T-helper 2 cell treated with Interferon-gamma antibody and Interleukin-4, amounts not matched to agents 5 μg/mL and 100 μg/mL, for 36 hours (primary cell): ENCODE results near the gene ZNF177.

Experiments used
- DNase-seq: peaks from one replicate; pipeline ENCODE4 v3.0.0; 2021; ENCODE audit warnings: low spot score
- H3K27ac Mint-ChIP-seq: one replicate; pipeline ENCODE4 v1.8.0; 2021; ENCODE audit warnings: mild to moderate bottlenecking, mixed read lengths
- H3K27me3 Mint-ChIP-seq: one replicate; pipeline ENCODE4 v1.8.0; 2021; ENCODE audit warnings: low read depth, mixed read lengths
- H3K36me3 Mint-ChIP-seq: one replicate; pipeline ENCODE4 v1.8.0; 2021; ENCODE audit warnings: low read depth, mixed read lengths
- H3K4me1 Mint-ChIP-seq: one replicate; pipeline ENCODE4 v1.8.0; 2021; ENCODE audit warnings: low read depth, mixed read lengths
- H3K4me3 Mint-ChIP-seq: one replicate; pipeline ENCODE4 v1.8.0; 2022; ENCODE audit warnings: mild to moderate bottlenecking, moderate library complexity, mixed read lengths
- H3K9me3 Mint-ChIP-seq: one replicate; pipeline ENCODE4 v1.8.0; 2021; ENCODE audit warnings: mixed read lengths

Gene ZNF177

GRCh38 chr19:9353011-9353410 lies 9.8 kb upstream of the ZNF177 start:
- Mint-ChIP-seq H3K27me3 (no peaks in the 10 kb centered on the region), H3K4me3 (no peak overlapping the region), H3K27ac (no peak overlapping the region), H3K4me1 (no peaks in the 10 kb centered on the region), H3K36me3 (peaks cover 1% of the 10 kb centered on the region), H3K9me3 (peaks cover 63% of the 10 kb centered on the region)
- DNase-seq: no peak

GRCh38 chr19:9354651-9355050 lies 8.2 kb upstream of the ZNF177 start:
- Mint-ChIP-seq H3K4me3 (no peak overlapping the region), H3K27me3 (no peaks in the 10 kb centered on the region)

GRCh38 chr19:9370738-9371619 lies 8.2 kb downstream of the ZNF177 start:
- H3K4me1 Mint-ChIP-seq: no peaks in the 10 kb centered on the region
- H3K4me3 Mint-ChIP-seq: no peak overlapping the region
- no peak for DNase-seq
- no peak overlapping the region for H3K27ac Mint-ChIP-seq
- no peaks in the 10 kb centered on the region for H3K36me3 Mint-ChIP-seq
- no peaks in the 10 kb centered on the region for H3K27me3 Mint-ChIP-seq
- peaks cover 53% of the 10 kb centered on the region for H3K9me3 Mint-ChIP-seq

More at GRCh38 chr19:9354651-9355050, 8.2 kb upstream of the ZNF177 start:
- no peaks in the 10 kb centered on the region for H3K4me1 Mint-ChIP-seq
- peaks cover 58% of the 10 kb centered on the region for H3K9me3 Mint-ChIP-seq
- no peaks in the 10 kb centered on the region for H3K36me3 Mint-ChIP-seq
- DNase-seq: no peak
- H3K27ac Mint-ChIP-seq: no peak overlapping the region

DNA sequence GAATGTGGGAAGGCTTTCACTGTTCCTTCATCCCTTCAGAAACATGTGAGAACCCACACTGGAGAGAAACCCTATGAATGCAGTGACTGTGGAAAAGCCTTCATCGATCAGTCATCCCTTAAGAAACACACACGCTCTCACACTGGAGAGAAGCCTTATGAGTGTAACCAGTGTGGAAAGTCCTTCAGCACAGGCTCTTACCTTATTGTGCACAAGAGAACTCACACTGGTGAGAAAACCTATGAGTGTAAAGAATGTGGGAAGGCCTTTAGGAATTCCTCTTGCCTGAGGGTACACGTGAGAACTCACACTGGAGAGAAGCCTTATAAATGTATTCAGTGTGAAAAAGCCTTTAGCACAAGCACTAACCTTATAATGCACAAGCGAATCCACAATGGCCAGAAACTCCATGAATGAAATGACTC lies 18.6 kb downstream of the ZNF177 start:
- H3K36me3 Mint-ChIP-seq: peaks cover 9% of the 10 kb centered on the region
- H3K9me3 Mint-ChIP-seq: peaks cover 77% of the 10 kb centered on the region

GRCh38 chr19:9406798-9407352 lies 44.1 kb downstream of the ZNF177 start:
- Mint-ChIP-seq H3K4me1 (peaks cover 2% of the 10 kb centered on the region), H3K36me3 (peaks cover 14% of the 10 kb centered on the region), H3K9me3 (peaks cover 67% of the 10 kb centered on the region), H3K27ac (no peak overlapping the region), H3K27me3 (no peaks in the 10 kb centered on the region), H3K4me3 (peak overlapping the region; percentile 69)
- no peak for DNase-seq

More for the DNA sequence above, 18.6 kb downstream of the ZNF177 start:
- no peaks in the 10 kb centered on the region for H3K4me1 Mint-ChIP-seq
- no peak overlapping the region for H3K27ac Mint-ChIP-seq
- H3K27me3 Mint-ChIP-seq: no peaks in the 10 kb centered on the region
- H3K4me3 Mint-ChIP-seq: no peak overlapping the region
- no peak for DNase-seq

DNA sequence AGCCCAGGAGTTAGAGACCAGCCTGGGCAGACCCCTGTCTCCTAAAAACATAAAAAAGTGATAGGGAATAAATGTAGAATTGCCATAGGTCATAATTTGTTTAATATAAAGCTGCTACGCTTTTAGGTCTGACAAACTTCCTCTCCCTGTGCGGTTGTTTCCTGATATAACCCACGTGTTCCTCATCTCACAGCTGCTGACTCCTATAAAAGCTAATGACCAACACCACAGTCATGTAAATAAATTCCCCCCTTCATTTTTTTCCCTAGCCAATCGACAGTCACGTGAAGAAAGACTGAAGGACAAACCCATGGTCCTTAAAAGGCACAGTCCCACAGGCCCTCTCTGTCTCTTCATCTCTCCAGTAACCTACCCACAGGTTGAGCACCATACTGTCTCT lies 45.0 kb downstream of the ZNF177 start:
- Mint-ChIP-seq H3K9me3 (peaks cover 75% of the 10 kb centered on the region), H3K27me3 (no peaks in the 10 kb centered on the region), H3K4me1 (peaks cover 2% of the 10 kb centered on the region), H3K27ac (no peak overlapping the region), H3K4me3 (peak overlapping the region; percentile 6), H3K36me3 (peaks cover 23% of the 10 kb centered on the region)
- no peak for DNase-seq

GRCh38 chr19:9413240-9413954 lies 50.6 kb downstream of the ZNF177 start:
- no peak overlapping the region for H3K27ac Mint-ChIP-seq
- peaks cover 70% of the 10 kb centered on the region for H3K36me3 Mint-ChIP-seq
- H3K9me3 Mint-ChIP-seq: peaks cover 76% of the 10 kb centered on the region
- no peak for DNase-seq
- no peaks in the 10 kb centered on the region for H3K27me3 Mint-ChIP-seq
- H3K4me3 Mint-ChIP-seq: no peak overlapping the region
- no peaks in the 10 kb centered on the region for H3K4me1 Mint-ChIP-seq

DNA sequence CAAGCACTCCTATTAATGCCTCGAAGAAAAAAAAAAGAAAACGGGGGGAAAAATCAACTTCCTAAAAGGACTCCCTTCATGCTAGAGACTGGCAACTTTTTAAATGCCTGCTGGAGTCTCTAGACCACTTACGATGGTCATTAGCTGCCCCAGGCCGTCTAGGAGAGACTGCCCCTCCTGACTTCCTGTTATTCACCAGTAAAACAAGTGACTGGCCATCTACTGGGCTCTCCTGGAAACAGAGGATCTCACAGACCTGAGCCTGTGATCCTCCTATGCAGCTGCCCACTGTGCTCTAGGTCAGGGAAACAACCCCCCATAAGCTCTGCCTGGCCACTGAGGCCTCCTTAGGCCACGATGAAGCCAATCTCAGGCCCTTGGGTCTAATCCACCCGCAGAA lies 65.1 kb downstream of the ZNF177 start:
- H3K27ac Mint-ChIP-seq: no peak overlapping the region

DNA sequence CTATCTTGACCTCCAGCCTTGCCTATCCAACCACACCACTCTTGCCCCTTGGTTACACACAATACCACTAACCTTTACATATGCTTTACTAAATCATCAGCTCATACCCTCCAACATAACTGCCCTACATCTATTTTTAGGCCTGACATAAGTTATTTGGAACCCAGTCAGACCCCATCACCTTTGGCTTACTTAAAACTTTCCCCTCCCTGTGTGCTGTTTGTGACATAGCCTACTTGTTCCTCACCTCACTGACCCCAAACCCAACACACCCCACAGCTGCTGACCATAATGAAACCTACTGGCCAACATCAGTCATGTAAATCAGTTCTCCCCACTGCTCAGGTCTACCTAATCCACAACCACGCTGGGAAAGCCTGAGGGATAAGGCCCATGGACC lies 67.6 kb downstream of the ZNF177 start:
- no peak overlapping the region for H3K4me3 Mint-ChIP-seq
- no peak for DNase-seq
- peaks cover 84% of the 10 kb centered on the region for H3K36me3 Mint-ChIP-seq
- H3K4me1 Mint-ChIP-seq: peaks cover 12% of the 10 kb centered on the region
- no peaks in the 10 kb centered on the region for H3K27me3 Mint-ChIP-seq
- H3K9me3 Mint-ChIP-seq: peaks cover 26% of the 10 kb centered on the region
- H3K27ac Mint-ChIP-seq: no peak overlapping the region

More for the DNA sequence above, 65.1 kb downstream of the ZNF177 start:
- Mint-ChIP-seq H3K4me3 (no peak overlapping the region), H3K36me3 (peaks cover 91% of the 10 kb centered on the region), H3K4me1 (peaks cover 2% of the 10 kb centered on the region), H3K9me3 (peaks cover 41% of the 10 kb centered on the region), H3K27me3 (no peaks in the 10 kb centered on the region)
- no peak for DNase-seq

GRCh38 chr19:9431475-9431874 lies 68.7 kb downstream of the ZNF177 start:
- Mint-ChIP-seq H3K36me3 (peaks cover 74% of the 10 kb centered on the region), H3K27ac (no peak overlapping the region)

More at GRCh38 chr19:9431475-9431874, 68.7 kb downstream of the ZNF177 start:
- Mint-ChIP-seq H3K4me1 (peaks cover 15% of the 10 kb centered on the region), H3K4me3 (no peak overlapping the region), H3K27me3 (no peaks in the 10 kb centered on the region), H3K9me3 (peaks cover 22% of the 10 kb centered on the region)
- DNase-seq: peak; percentile 15
